ENCODE results near the gene TAC1. TPM values are rescaled to one million over a fixed set of nuclear protein-coding genes. Genes with fewer than 3 reads are reported as not detected.

TAC1 gene
- total and polyA plus RNA-seq, 2 experiments from 2014 or later: 7.5 to 8.7 TPM

- no peaks in the 10 kb centered on the region for H3K9me3 Mint-ChIP-seq
- ATAC-seq (no peak), DNase-seq (ENCODE audit: low spot score) (no peak)
- Histone ChIP-seq H4K20me1 (replicated peaks; ENCODE audit: insufficient read depth) (no peaks in the 10 kb centered on the region; the same call in 1 of the 2 replicates), H3K9me2 (ENCODE audit: insufficient read depth) (no peaks in the 10 kb centered on the region), H3K4me3 (no peak overlapping the region), H3K79me2 (replicated peaks; ENCODE audit: insufficient read depth) (no peaks in the 10 kb centered on the region), H3K36me3 (ENCODE audit: insufficient read depth) (no peaks in the 10 kb centered on the region), H3K4me2 (no peak overlapping the region), H3K27me3 (ENCODE audit: insufficient read depth) (peaks cover 59% of the 10 kb centered on the region), H3K27ac (ENCODE audit: low read depth) (no peak overlapping the region), H3K4me1 (ENCODE audit: insufficient read depth) (peaks cover 19% of the 10 kb centered on the region), H3F3A (replicated peaks; ENCODE audit: low read depth) (no peaks in the 10 kb centered on the region), H2AFZ (no peak overlapping the region)
- H3K4me1 Mint-ChIP-seq: peaks cover 21% of the 10 kb centered on the region
- H3K27me3 Mint-ChIP-seq (ENCODE audit: insufficient read depth, low read depth, poor library complexity): peaks cover 40% of the 10 kb centered on the region
- H3K27ac Mint-ChIP-seq: no peak overlapping the region
- H3K36me3 Mint-ChIP-seq (ENCODE audit: low read depth): no peaks in the 10 kb centered on the region; the same call in 2 of the 3 replicates
- H3K4me3 Mint-ChIP-seq: no peak overlapping the region
- TF ChIP-seq CREB1 (CRISPR knock-in tag; IDR thresholded peaks at IDR 0.05; ENCODE audit: low read depth): no peak
- no peak for TF ChIP-seq ZNF462 (CRISPR knock-in tag; IDR thresholded peaks at IDR 0.05)
- no peak for TF ChIP-seq EZH2 (IDR thresholded peaks at IDR 0.05; ENCODE audit: low read depth, unreplicated experiment)
- TF ChIP-seq POLR2AphosphoS5 (IDR thresholded peaks at IDR 0.05; ENCODE audit: low read depth): no peak
- no peak for TF ChIP-seq EZH2phosphoT487 (IDR thresholded peaks at IDR 0.05; ENCODE audit: unreplicated experiment)
- TF ChIP-seq ZNF331 (CRISPR knock-in tag; IDR thresholded peaks at IDR 0.05; ENCODE audit: low read depth): no peak
- no peak for TF ChIP-seq NANOG (IDR thresholded peaks at IDR 0.05; ENCODE audit: borderline replicate concordance)
- TF ChIP-seq STAT1 (IDR thresholded peaks at IDR 0.05; ENCODE audit: unreplicated experiment): no peak
- no peak for TF ChIP-seq ETS1 (IDR thresholded peaks at IDR 0.05)
- no peak for TF ChIP-seq JUNB (IDR thresholded peaks at IDR 0.05; ENCODE audit: unreplicated experiment)
Measured at GRCh38 chr7:97735075-97735474, 3.2 kb downstream of the TAC1 start.

Data from GM23338 (cell line).